K562 (cell line): ENCODE measurements around the gene SPOCD1. TPM values are rescaled to one million over a fixed set of nuclear protein-coding genes. Genes with fewer than 3 reads are reported as not detected.

Experiments used
- MYC ChIP-seq, 2 experiments: fragments of 250-450 bp in 1 of 2; sonication (Bioruptor Pico) in 1 of 2; IDR thresholded peaks; 2 replicates each; pipeline versions ENCODE4 v1.5.1 to v1.6.1; 2012 to 2021; ENCODE audit warnings: low read depth in 2 of 2, borderline replicate concordance in 1 of 2, improper control_type of control experiment in 1 of 2, low read length in 1 of 2, mild to moderate bottlenecking in 1 of 2, moderate library complexity in 1 of 2
- NFYB ChIP-seq: IDR thresholded peaks from 2 replicates; pipeline ENCODE4 v1.6.1; 2011; ENCODE audit warnings: mild to moderate bottlenecking, moderate library complexity; ENCODE audit not compliant: insufficient read length; ENCODE audit errors: extremely low read depth
- RBM15 ChIP-seq: fragments of 200-400 bp; formaldehyde crosslinking; IDR thresholded peaks from 2 replicates; pipeline ENCODE4 v1.6.1; 2018; ENCODE audit warnings: mild to moderate bottlenecking, low read length, moderate library complexity; ENCODE audit not compliant: insufficient read depth
- ZBTB7A ChIP-seq: IDR thresholded peaks from 2 replicates; pipeline ENCODE4 v1.6.1; 2011; ENCODE audit warnings: low read depth, mild to moderate bottlenecking, low read length, moderate library complexity, borderline replicate concordance; ENCODE audit not compliant: control insufficient read depth
- ZNF316 ChIP-seq: fragments of 450-650 bp; IDR thresholded peaks from 2 replicates; pipeline ENCODE4 v1.6.1; 2016
- microRNA-seq: library from miRNA; unstranded; fragments of <30 nt; microRNA quantifications from one replicate; pipeline ENCODE4, GENCODE V29; 2018; ENCODE audit warnings: borderline microRNAs expressed
- polyA plus RNA-seq, 8 experiments: library from polyadenylated mRNA; depleted of rRNA in 4 of 8; stranded (reverse) in 5 of 8; unstranded in 3 of 8; fragments of >200 nt; fragmentation: Nextera tagmentation in 2 of 8; fragmentation: Illumina TruSeq in 1 of 8; extraction: Ambion mirVana in 2 of 8; extraction: Trizol in 1 of 8; gene quantifications; 2 replicates each; pipeline versions ENCODE4 v1.2.1 to v1.2.3, GENCODE V29; 2011 to 2014; ENCODE audit warnings: inconsistent platforms in 1 of 8, missing spikeins in 1 of 8
- small RNA-seq: library from RNA; depleted of rRNA; stranded (forward); fragments of <200 nt; gene quantifications from one replicate; pipeline ENCODE3, GENCODE V24; 2014
- total RNA-seq, 7 experiments: library from RNA; depleted of rRNA in 6 of 7; stranded (reverse); fragments of >200 nt in 6 of 7; fragmentation: Illumina TruSeq in 2 of 7; extraction: Trizol in 2 of 7; gene quantifications; 2 replicates each; pipeline versions ENCODE4 v1.2.1 to v1.2.3, GENCODE V29; 2011 to 2021; ENCODE audit warnings: low replicate concordance in 1 of 7

The SPOCD1 gene
- total and polyA plus RNA-seq, 9 of the 15 experiments (the other 6 are each of a cell fraction or from before 2014, with no cell fraction given) = 0.03 to 0.71 (median 0.26) TPM; not detected in 1

- TF ChIP-seq NFYB (peak; percentile 52), ZBTB7A (peak; percentile 68; the same call in 1 of the 2 replicates), RBM15 (no peak), ZNF316 (no peak), MYC (IDR thresholded peaks at IDR 0.05; ENCODE audit: low read depth, low read length) (peak; percentile 83), MYC (CRISPR knock-in tag; IDR thresholded peaks at IDR 0.05; ENCODE audit: borderline replicate concordance, low read depth) (no peak)
Measured at GRCh38 chr1:31742462-31743212, 73.2 kb downstream of the SPOCD1 start (continued).

Small RNA genes lying within 50 kb of the gene (microRNA-seq; reads per million reads assigned to microRNA genes)
- gene MIR4254 = not detected

Small RNA genes lying within 50 kb of the gene (small RNA-seq; reads per million reads assigned to genes)
- not detected for gene MIR4254

Other genes starting within 250 kb of the SPOCD1 start
- 0.05 and 0.53 TPM in 2 replicates for gene TINAGL1, start 239.5 kb downstream of the SPOCD1 start, total RNA-seq (2014; rRNA removed)
- 0.07 TPM in 1 of 2 replicates, not detected in the other for gene TINAGL1, start 239.5 kb downstream of the SPOCD1 start, total RNA-seq (2014; rRNA removed; fragmentation: Illumina TruSeq; extraction: Trizol)
- gene TINAGL1, start 239.5 kb downstream of the SPOCD1 start, total RNA-seq (2015; rRNA removed; fragmentation: Illumina TruSeq; extraction: Trizol) = not detected in 2 replicates
- gene TINAGL1, start 239.5 kb downstream of the SPOCD1 start, total RNA-seq (2021) = 0.27 and 0.67 TPM in 2 replicates
- gene TINAGL1, start 239.5 kb downstream of the SPOCD1 start, polyA plus RNA-seq (2011; rRNA removed) = 0.35 and 1.2 TPM in 2 replicates
- gene TINAGL1, start 239.5 kb downstream of the SPOCD1 start, polyA plus RNA-seq (2014; fragmentation: Illumina TruSeq; extraction: Trizol) = 0.14 TPM in 1 of 2 replicates, not detected in the other
- gene TINAGL1, start 239.5 kb downstream of the SPOCD1 start, polyA plus RNA-seq (2014; fragmentation: Nextera tagmentation; extraction: Ambion mirVana) = not detected
- 0.04 and 0.16 TPM in 2 replicates for gene TINAGL1, start 239.5 kb downstream of the SPOCD1 start, polyA plus RNA-seq (2014; rRNA removed)
- not detected in 2 replicates for gene HCRTR1, start 198.3 kb downstream of the SPOCD1 start, total RNA-seq (2014; rRNA removed)
- not detected in 2 replicates for gene HCRTR1, start 198.3 kb downstream of the SPOCD1 start, total RNA-seq (2014; rRNA removed; fragmentation: Illumina TruSeq; extraction: Trizol)
- gene HCRTR1, start 198.3 kb downstream of the SPOCD1 start, total RNA-seq (2015; rRNA removed; fragmentation: Illumina TruSeq; extraction: Trizol) = not detected in 2 replicates
- not detected in 2 replicates for gene HCRTR1, start 198.3 kb downstream of the SPOCD1 start, total RNA-seq (2021)
- not detected in 2 replicates for gene HCRTR1, start 198.3 kb downstream of the SPOCD1 start, polyA plus RNA-seq (2011; rRNA removed)
- gene HCRTR1, start 198.3 kb downstream of the SPOCD1 start, polyA plus RNA-seq (2014; fragmentation: Illumina TruSeq; extraction: Trizol) = not detected in 2 replicates
- gene HCRTR1, start 198.3 kb downstream of the SPOCD1 start, polyA plus RNA-seq (2014; fragmentation: Nextera tagmentation; extraction: Ambion mirVana) = not detected
- gene HCRTR1, start 198.3 kb downstream of the SPOCD1 start, polyA plus RNA-seq (2014; rRNA removed) = not detected in 2 replicates
- 76.6 and 87.6 TPM in 2 replicates for gene PEF1, start 171.1 kb downstream of the SPOCD1 start, total RNA-seq (2014; rRNA removed)
- 39.4 and 46.0 TPM in 2 replicates for gene PEF1, start 171.1 kb downstream of the SPOCD1 start, total RNA-seq (2014; rRNA removed; fragmentation: Illumina TruSeq; extraction: Trizol)
- gene PEF1, start 171.1 kb downstream of the SPOCD1 start, total RNA-seq (2015; rRNA removed; fragmentation: Illumina TruSeq; extraction: Trizol) = 48.8 and 49.1 TPM in 2 replicates
- gene PEF1, start 171.1 kb downstream of the SPOCD1 start, total RNA-seq (2021) = 61.0 and 61.9 TPM in 2 replicates
- gene PEF1, start 171.1 kb downstream of the SPOCD1 start, polyA plus RNA-seq (2011; rRNA removed) = 73.7 and 104 TPM in 2 replicates
- gene PEF1, start 171.1 kb downstream of the SPOCD1 start, polyA plus RNA-seq (2014; fragmentation: Illumina TruSeq; extraction: Trizol) = 95.5 and 97.8 TPM in 2 replicates
- 10 to 100 TPM; 26.3 to 33.0 TPM for gene PEF1, start 171.1 kb downstream of the SPOCD1 start, polyA plus RNA-seq (2014; fragmentation: Nextera tagmentation; extraction: Ambion mirVana)
- 78.2 and 82.5 TPM in 2 replicates for gene PEF1, start 171.1 kb downstream of the SPOCD1 start, polyA plus RNA-seq (2014; rRNA removed)
- 0.04 TPM in 1 of 2 replicates, not detected in the other for gene COL16A1, start 112.0 kb downstream of the SPOCD1 start, total RNA-seq (2014; rRNA removed)
- not detected in 2 replicates for gene COL16A1, start 112.0 kb downstream of the SPOCD1 start, total RNA-seq (2014; rRNA removed; fragmentation: Illumina TruSeq; extraction: Trizol)
- gene COL16A1, start 112.0 kb downstream of the SPOCD1 start, total RNA-seq (2015; rRNA removed; fragmentation: Illumina TruSeq; extraction: Trizol) = 0.08 TPM in 1 of 2 replicates, not detected in the other
- gene COL16A1, start 112.0 kb downstream of the SPOCD1 start, total RNA-seq (2021) = 0.54 and 0.60 TPM in 2 replicates
- 0.11 TPM in 1 of 2 replicates, not detected in the other for gene COL16A1, start 112.0 kb downstream of the SPOCD1 start, polyA plus RNA-seq (2011; rRNA removed)
- not detected in 2 replicates for gene COL16A1, start 112.0 kb downstream of the SPOCD1 start, polyA plus RNA-seq (2014; fragmentation: Illumina TruSeq; extraction: Trizol)
- gene COL16A1, start 112.0 kb downstream of the SPOCD1 start, polyA plus RNA-seq (2014; fragmentation: Nextera tagmentation; extraction: Ambion mirVana) = not detected
- 0.11 TPM in 1 of 2 replicates, not detected in the other for gene COL16A1, start 112.0 kb downstream of the SPOCD1 start, polyA plus RNA-seq (2014; rRNA removed)
- 0.23 and 0.33 TPM in 2 replicates for gene ADGRB2, start 51.7 kb downstream of the SPOCD1 start, total RNA-seq (2014; rRNA removed)
- gene ADGRB2, start 51.7 kb downstream of the SPOCD1 start, total RNA-seq (2014; rRNA removed; fragmentation: Illumina TruSeq; extraction: Trizol) = 0.04 TPM in 1 of 2 replicates, not detected in the other
- gene ADGRB2, start 51.7 kb downstream of the SPOCD1 start, total RNA-seq (2015; rRNA removed; fragmentation: Illumina TruSeq; extraction: Trizol) = 0.22 and 0.23 TPM in 2 replicates
- gene ADGRB2, start 51.7 kb downstream of the SPOCD1 start, total RNA-seq (2021) = 0.22 and 0.34 TPM in 2 replicates
- 0.14 and 0.38 TPM in 2 replicates for gene ADGRB2, start 51.7 kb downstream of the SPOCD1 start, polyA plus RNA-seq (2011; rRNA removed)
- gene ADGRB2, start 51.7 kb downstream of the SPOCD1 start, polyA plus RNA-seq (2014; fragmentation: Illumina TruSeq; extraction: Trizol) = 0.07 and 0.11 TPM in 2 replicates
- gene ADGRB2, start 51.7 kb downstream of the SPOCD1 start, polyA plus RNA-seq (2014; fragmentation: Nextera tagmentation; extraction: Ambion mirVana) = not detected
- 0.18 and 0.20 TPM in 2 replicates for gene ADGRB2, start 51.7 kb downstream of the SPOCD1 start, polyA plus RNA-seq (2014; rRNA removed)
- gene PTP4A2, start 122.3 kb upstream of the SPOCD1 start, total RNA-seq (2014; rRNA removed) = 316 and 345 TPM in 2 replicates
- gene PTP4A2, start 122.3 kb upstream of the SPOCD1 start, total RNA-seq (2014; rRNA removed; fragmentation: Illumina TruSeq; extraction: Trizol) = 620 and 713 TPM in 2 replicates
- 585 and 652 TPM in 2 replicates for gene PTP4A2, start 122.3 kb upstream of the SPOCD1 start, total RNA-seq (2015; rRNA removed; fragmentation: Illumina TruSeq; extraction: Trizol)
- 429 and 432 TPM in 2 replicates for gene PTP4A2, start 122.3 kb upstream of the SPOCD1 start, total RNA-seq (2021)
- gene PTP4A2, start 122.3 kb upstream of the SPOCD1 start, polyA plus RNA-seq (2011; rRNA removed) = 785 and 870 TPM in 2 replicates
- 528 and 852 TPM in 2 replicates for gene PTP4A2, start 122.3 kb upstream of the SPOCD1 start, polyA plus RNA-seq (2014; fragmentation: Illumina TruSeq; extraction: Trizol)
- 100 to 1,000 TPM; 197 to 480 TPM for gene PTP4A2, start 122.3 kb upstream of the SPOCD1 start, polyA plus RNA-seq (2014; fragmentation: Nextera tagmentation; extraction: Ambion mirVana)
- gene PTP4A2, start 122.3 kb upstream of the SPOCD1 start, polyA plus RNA-seq (2014; rRNA removed) = 219 and 255 TPM in 2 replicates
- 119 and 120 TPM in 2 replicates for gene KHDRBS1, start 197.8 kb upstream of the SPOCD1 start, total RNA-seq (2014; rRNA removed)
- 114 and 125 TPM in 2 replicates for gene KHDRBS1, start 197.8 kb upstream of the SPOCD1 start, total RNA-seq (2014; rRNA removed; fragmentation: Illumina TruSeq; extraction: Trizol)
- gene KHDRBS1, start 197.8 kb upstream of the SPOCD1 start, total RNA-seq (2015; rRNA removed; fragmentation: Illumina TruSeq; extraction: Trizol) = 97.2 and 102 TPM in 2 replicates
- 234 and 257 TPM in 2 replicates for gene KHDRBS1, start 197.8 kb upstream of the SPOCD1 start, total RNA-seq (2021)
- 53.7 and 55.5 TPM in 2 replicates for gene KHDRBS1, start 197.8 kb upstream of the SPOCD1 start, polyA plus RNA-seq (2011; rRNA removed)
- gene KHDRBS1, start 197.8 kb upstream of the SPOCD1 start, polyA plus RNA-seq (2014; fragmentation: Illumina TruSeq; extraction: Trizol) = 199 and 203 TPM in 2 replicates
- 10 to 100 TPM; 48.4 to 53.2 TPM for gene KHDRBS1, start 197.8 kb upstream of the SPOCD1 start, polyA plus RNA-seq (2014; fragmentation: Nextera tagmentation; extraction: Ambion mirVana)
- 116 and 140 TPM in 2 replicates for gene KHDRBS1, start 197.8 kb upstream of the SPOCD1 start, polyA plus RNA-seq (2014; rRNA removed)